Measurements from ENCODE around the gene CASQ1. TPM values are rescaled to one million over a fixed set of nuclear protein-coding genes. Genes with fewer than 3 reads are reported as not detected.

The CASQ1 gene
- total RNA-seq, 4 donors from 2014 or later: 0.12 to 0.23 TPM; not detected in 2

DNA sequence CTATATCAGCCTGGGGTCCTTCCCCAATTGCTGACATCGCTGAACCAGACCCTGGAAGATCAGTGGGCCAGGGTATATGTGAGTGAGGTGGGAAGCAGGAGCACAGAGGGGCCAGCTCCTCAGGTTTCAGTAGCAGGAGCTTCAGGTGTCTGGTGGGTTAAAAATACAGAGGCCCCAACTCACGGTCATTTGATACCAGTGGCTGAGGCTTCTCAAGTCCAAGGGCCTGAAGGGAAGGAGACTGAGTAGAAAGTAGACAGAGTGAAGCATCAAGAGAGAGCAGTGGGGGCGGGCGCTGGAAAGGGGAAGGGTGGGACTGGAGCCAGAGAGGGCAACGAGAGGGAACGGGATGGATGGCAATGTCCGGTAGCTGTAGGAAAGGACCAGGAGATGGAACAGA is 2.0 kb upstream of the CASQ1 start:
- no peak overlapping the region for H3K4me3 ChIP-seq (ENCODE audit: low read depth, poor library complexity, severe bottlenecking)
- no peak for DNase-seq (ENCODE audit: low spot score in 2 of 2)
- TF ChIP-seq, protein P1, sequence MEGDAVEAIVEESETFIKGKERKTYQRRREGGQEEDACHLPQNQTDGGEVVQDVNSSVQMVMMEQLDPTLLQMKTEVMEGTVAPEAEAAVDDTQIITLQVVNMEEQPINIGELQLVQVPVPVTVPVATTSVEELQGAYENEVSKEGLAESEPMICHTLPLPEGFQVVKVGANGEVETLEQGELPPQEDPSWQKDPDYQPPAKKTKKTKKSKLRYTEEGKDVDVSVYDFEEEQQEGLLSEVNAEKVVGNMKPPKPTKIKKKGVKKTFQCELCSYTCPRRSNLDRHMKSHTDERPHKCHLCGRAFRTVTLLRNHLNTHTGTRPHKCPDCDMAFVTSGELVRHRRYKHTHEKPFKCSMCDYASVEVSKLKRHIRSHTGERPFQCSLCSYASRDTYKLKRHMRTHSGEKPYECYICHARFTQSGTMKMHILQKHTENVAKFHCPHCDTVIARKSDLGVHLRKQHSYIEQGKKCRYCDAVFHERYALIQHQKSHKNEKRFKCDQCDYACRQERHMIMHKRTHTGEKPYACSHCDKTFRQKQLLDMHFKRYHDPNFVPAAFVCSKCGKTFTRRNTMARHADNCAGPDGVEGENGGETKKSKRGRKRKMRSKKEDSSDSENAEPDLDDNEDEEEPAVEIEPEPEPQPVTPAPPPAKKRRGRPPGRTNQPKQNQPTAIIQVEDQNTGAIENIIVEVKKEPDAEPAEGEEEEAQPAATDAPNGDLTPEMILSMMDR (IDR thresholded peaks at IDR 0.05): no peak
- no peak for TF ChIP-seq POLR2A (IDR thresholded peaks at IDR 0.05)
- intact Hi-C loops (cut with DNase I; ENCODE audit: low total_unique reads): loop anchor here (2.0 kb wide), 1 partner anchor 66 kb away; no protein-coding TSS in a partner anchor
- 83 to 88% methylated on average over 7 of the region's 7 CpGs for WGBS, 2 donors

DNA sequence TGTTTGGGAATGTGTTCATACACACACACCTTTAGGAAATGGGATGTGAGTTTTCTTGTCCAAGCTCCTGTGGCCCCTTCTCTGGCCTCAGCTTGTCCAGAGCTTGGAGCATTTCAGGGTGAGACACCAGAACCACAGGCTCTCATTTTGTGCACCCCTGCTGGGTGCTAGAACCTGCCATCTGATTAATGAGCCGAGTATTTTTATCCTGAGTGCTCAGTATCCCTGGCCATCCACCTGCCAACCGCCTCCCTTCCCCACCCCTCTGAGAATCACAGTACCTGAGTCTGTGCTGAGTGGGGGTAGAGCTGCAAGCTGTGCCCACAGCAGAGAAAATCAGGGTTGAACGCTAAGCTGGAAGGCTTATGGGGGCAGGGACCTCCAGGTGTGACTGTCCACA is 1.4 kb downstream of the CASQ1 start:
- 95 to 97% methylated on average over 3 of the region's 3 CpGs for WGBS, 2 donors
- no peak for DNase-seq (ENCODE audit: low spot score in 2 of 2)
- TF ChIP-seq POLR2A (IDR thresholded peaks at IDR 0.05): no peak
- TF ChIP-seq, protein P1 (IDR thresholded peaks at IDR 0.05): no peak
- intact Hi-C loops (cut with DNase I; ENCODE audit: low total_unique reads): loop anchor here (5.0 to 10.0 kb wide), 3 partner anchors 61 to 101 kb away; no protein-coding TSS in a partner anchor
- H3K4me3 ChIP-seq (ENCODE audit: low read depth, poor library complexity, severe bottlenecking): no peak overlapping the region

DNA sequence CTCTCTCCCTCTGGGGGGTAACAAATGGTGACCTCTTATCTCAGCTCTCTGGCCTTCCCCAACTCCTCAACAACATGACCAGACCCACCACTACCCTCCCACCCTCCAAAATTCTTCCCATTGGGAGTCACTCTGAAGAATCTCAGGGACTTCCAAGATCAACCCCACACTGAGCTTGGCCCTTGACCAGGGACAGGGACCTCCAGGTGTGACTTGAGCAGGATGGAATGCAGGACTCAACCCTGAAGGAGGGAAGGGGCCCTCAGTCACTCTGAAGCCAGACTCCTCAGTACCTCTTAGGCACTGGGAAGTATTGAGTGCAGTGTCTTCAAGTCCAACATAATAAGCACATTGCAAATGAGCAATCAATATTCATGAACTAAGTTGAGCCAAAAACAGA is 1.9 kb downstream of the CASQ1 start:
- intact Hi-C loops (cut with DNase I; ENCODE audit: low total_unique reads): loop anchor here (5.0 to 10.0 kb wide), 3 partner anchors 60 to 100 kb away; no protein-coding TSS in a partner anchor
- no peak for DNase-seq (ENCODE audit: low spot score in 2 of 2)
- TF ChIP-seq, protein P1 (IDR thresholded peaks at IDR 0.05): no peak
- no peak for TF ChIP-seq POLR2A (IDR thresholded peaks at IDR 0.05)

DNA sequence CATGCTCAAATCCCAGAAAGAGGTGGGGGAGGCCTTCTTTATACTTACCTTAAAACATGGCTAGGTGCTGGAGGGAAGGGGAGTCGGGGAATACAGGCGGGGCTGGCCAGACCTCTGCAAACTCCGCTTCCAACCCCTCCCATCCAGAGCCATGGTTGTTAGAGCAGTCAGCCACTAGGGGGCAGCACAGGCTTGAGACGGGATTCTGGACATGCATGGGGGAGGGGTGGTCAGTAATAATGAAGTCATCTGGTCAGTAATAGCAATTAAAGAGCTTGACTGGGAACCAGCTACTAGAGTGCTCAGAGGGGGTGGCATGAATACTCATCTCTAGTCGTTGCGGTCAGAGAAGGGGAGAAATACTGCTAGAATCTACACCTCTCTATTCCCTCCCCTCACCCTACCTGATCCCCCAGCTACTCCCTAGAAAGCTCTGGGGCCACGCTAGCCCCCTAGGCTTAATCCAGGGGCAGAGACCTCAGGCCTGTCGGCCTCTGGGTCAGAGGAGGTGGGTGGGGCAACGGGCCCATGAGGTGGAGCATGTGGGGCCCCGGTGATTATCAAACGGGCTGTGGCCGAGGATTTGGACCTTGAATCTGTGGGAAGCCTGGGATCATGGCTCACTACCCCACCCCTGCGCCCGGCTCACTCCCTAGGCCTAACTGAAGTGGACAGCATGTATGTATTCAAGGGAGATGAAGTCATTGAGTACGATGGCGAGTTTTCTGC is 2.9 kb downstream of the CASQ1 start:
- peak; percentile 80 to 96 for DNase-seq (ENCODE audit: low spot score in 2 of 2)
- no peak overlapping the region for H3K4me3 ChIP-seq (ENCODE audit: low read depth, poor library complexity, severe bottlenecking)
- WGBS, 2 donors: 28% methylated on average over 16 of the region's 16 CpGs
- no peak for TF ChIP-seq POLR2A (IDR thresholded peaks at IDR 0.05)
- TF ChIP-seq, protein P1 (IDR thresholded peaks at IDR 0.05): peak in 2 of 3 donors; percentile 89 to 92
- intact Hi-C loops (cut with DNase I; ENCODE audit: low total_unique reads): loop anchor here (5.0 to 10.0 kb wide), 3 partner anchors 59 to 99 kb away; no protein-coding TSS in a partner anchor

More for the DNA sequence above, 1.9 kb downstream of the CASQ1 start:
- H3K4me3 ChIP-seq (ENCODE audit: low read depth, poor library complexity, severe bottlenecking): no peak overlapping the region

DNA sequence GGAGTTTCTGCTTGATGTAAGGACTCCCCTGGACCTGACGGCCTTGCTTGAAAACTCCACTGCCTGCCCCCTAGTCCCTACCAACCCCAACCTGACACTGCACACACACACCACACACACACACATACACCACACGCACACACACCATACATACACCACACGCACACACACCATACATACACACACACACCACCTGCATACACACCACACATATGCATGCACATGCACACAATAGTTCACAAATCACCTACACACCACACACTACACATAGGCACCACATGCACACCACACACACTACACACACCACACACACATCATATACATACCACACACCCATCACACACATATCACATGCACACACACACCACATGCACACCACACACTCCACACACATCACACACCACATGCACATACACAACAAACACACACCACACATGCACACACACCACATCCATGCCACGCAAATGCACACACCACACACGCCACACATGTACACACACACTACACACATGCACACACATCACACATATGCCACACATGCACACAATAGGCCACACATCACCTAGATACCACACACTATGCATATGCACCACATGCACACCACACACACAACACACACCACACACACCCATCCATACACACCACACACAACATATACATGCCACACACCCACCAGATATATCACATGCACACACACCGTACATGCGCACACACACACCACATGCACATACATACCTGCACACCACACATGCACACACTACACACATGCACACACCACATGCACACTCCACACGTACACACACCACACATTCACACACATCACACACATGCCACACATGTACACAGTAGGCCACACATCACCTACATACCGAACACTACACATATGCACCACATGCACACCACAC is 3.7 kb downstream of the CASQ1 start:
- TF ChIP-seq, protein P1 (IDR thresholded peaks at IDR 0.05): no peak
- no peak for TF ChIP-seq POLR2A (IDR thresholded peaks at IDR 0.05)
- DNase-seq (ENCODE audit: low spot score in 2 of 2): no peak
- WGBS, 2 donors: 83 to 90% methylated on average over 9 of the region's 9 CpGs
- intact Hi-C loops (cut with DNase I; ENCODE audit: low total_unique reads): loop anchor here (5.0 to 10.0 kb wide), 3 partner anchors 58 to 98 kb away; no protein-coding TSS in a partner anchor
- no peak overlapping the region for H3K4me3 ChIP-seq (ENCODE audit: low read depth, poor library complexity, severe bottlenecking)
